ENCODE measurements around the gene SKA1. TPM values are rescaled to one million over a fixed set of nuclear protein-coding genes. Genes with fewer than 3 reads are reported as not detected.
"Not testable (repeated sequence)": the region's sequence is repeated elsewhere in the genome, so short reads cannot be mapped to it uniquely, and the experiment has no call there.

SKA1 gene
- total RNA-seq, 2 donors from 2014 or later, result 0.52 TPM; not detected in 1

- H3K27me3 ChIP-seq, result no peaks in the 10 kb centered on the region
- TF ChIP-seq, protein P1, sequence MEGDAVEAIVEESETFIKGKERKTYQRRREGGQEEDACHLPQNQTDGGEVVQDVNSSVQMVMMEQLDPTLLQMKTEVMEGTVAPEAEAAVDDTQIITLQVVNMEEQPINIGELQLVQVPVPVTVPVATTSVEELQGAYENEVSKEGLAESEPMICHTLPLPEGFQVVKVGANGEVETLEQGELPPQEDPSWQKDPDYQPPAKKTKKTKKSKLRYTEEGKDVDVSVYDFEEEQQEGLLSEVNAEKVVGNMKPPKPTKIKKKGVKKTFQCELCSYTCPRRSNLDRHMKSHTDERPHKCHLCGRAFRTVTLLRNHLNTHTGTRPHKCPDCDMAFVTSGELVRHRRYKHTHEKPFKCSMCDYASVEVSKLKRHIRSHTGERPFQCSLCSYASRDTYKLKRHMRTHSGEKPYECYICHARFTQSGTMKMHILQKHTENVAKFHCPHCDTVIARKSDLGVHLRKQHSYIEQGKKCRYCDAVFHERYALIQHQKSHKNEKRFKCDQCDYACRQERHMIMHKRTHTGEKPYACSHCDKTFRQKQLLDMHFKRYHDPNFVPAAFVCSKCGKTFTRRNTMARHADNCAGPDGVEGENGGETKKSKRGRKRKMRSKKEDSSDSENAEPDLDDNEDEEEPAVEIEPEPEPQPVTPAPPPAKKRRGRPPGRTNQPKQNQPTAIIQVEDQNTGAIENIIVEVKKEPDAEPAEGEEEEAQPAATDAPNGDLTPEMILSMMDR (IDR thresholded peaks at IDR 0.05), result no peak
- TF ChIP-seq POLR2A (IDR thresholded peaks at IDR 0.05), result no peak
- intact Hi-C loops (cut with DNase I), result loop anchor here (10.0 kb wide), 1 partner anchor 208 kb away; no protein-coding TSS in a partner anchor
Observed at GRCh38 chr18:50432915-50433314, 58.1 kb downstream of the SKA1 start.

DNA sequence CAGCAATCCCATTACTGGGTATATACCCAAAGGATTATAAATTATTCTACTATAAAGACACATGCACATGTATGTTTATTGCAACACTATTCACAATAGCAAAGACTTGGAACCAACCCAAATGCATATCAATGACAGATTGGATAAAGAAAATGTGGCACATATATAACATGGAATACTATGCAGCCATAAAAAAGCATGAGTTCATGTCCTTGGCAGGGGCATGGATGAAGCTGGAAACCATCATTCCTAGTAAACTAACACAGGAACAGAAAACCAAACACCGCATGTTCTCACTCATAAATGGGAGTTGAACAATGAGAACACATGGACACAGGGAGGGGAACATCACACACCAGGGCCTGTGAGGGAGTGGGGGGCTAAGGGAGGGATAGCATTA is 61.9 kb downstream of the SKA1 start:
- DNase-seq; ATAC-seq; H3K4me1 ChIP-seq; H3K9me3 ChIP-seq; H3K27me3 ChIP-seq; H3K36me3 ChIP-seq (replicated peaks in 1 of 2; ENCODE audit: insufficient read depth in 1 of 2, low read depth in 2 of 2); H3K27ac ChIP-seq; H3K4me3 ChIP-seq: not testable (repeated sequence)
- intact Hi-C loops (cut with DNase I), result loop anchor here (10.0 kb wide), 1 partner anchor 212 kb away; no protein-coding TSS in a partner anchor
- WGBS, 2 donors, result 88 to 93% methylated on average over 1 of the region's 1 CpG

More at GRCh38 chr18:50432915-50433314, 58.1 kb downstream of the SKA1 start:
- no peaks in the 10 kb centered on the region for H3K4me1 ChIP-seq
- H3K36me3 ChIP-seq (replicated peaks in 1 of 2; ENCODE audit: insufficient read depth in 1 of 2, low read depth in 2 of 2), result no peaks in the 10 kb centered on the region
- ATAC-seq (no peak), DNase-seq (no peak)
- WGBS, 2 donors, result 87 to 94% methylated on average over 3 of the region's 3 CpGs
- H3K4me3 ChIP-seq, result no peak overlapping the region
- H3K9me3 ChIP-seq, result no peaks in the 10 kb centered on the region
- no peak overlapping the region for H3K27ac ChIP-seq

DNA sequence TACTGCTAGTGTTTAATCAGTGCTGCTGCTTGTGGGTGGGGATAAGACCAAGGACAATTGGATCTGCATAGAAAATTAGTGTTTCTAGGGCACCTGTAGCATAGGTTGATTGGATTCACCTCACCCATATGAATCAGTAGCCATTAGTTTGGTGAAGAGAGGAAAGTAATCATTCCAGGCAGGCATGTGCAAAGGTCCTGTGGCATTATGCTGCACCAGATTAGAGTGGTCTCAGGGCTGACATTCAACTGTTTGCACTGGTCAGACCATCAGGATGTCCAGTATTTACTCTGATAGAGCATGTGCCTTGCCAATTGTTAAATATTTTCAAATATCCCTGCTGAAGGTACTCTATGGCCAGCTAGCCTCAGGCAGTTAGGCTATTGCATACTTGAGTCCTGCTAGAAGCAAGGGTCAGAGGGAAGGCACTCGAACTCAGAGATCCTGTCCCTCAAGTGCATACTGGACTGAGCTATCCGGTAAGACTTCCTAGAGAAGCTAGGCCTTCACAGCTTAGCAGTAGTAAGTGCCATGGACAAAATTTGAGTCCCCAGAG is 64.7 kb downstream of the SKA1 start:
- 80 to 100% methylated on average over 2 of the region's 2 CpGs for WGBS, 2 donors
- no peak for TF ChIP-seq POLR2A (IDR thresholded peaks at IDR 0.05)
- TF ChIP-seq, protein P1 (IDR thresholded peaks at IDR 0.05), result no peak
- intact Hi-C loops (cut with DNase I), result loop anchor here (10.0 kb wide), 1 partner anchor 215 kb away; no protein-coding TSS in a partner anchor

GRCh38 chr18:50441016-50441415 is 66.2 kb downstream of the SKA1 start:
- 58 to 61% methylated on average over 4 of the region's 4 CpGs for WGBS, 2 donors
- no peak overlapping the region for H3K27ac ChIP-seq
- no peak overlapping the region for H3K4me3 ChIP-seq
- DNase-seq (no peak), ATAC-seq (no peak)
- intact Hi-C loops (cut with DNase I), result no loop called here
- no peaks in the 10 kb centered on the region for H3K4me1 ChIP-seq
- no peaks in the 10 kb centered on the region for H3K36me3 ChIP-seq (replicated peaks in 1 of 2; ENCODE audit: insufficient read depth in 1 of 2, low read depth in 2 of 2)
- TF ChIP-seq, protein P1 (IDR thresholded peaks at IDR 0.05), result no peak
- TF ChIP-seq POLR2A (IDR thresholded peaks at IDR 0.05), result no peak
- no peaks in the 10 kb centered on the region for H3K27me3 ChIP-seq
- H3K9me3 ChIP-seq, result no peaks in the 10 kb centered on the region

More for the DNA sequence above, 64.7 kb downstream of the SKA1 start:
- H3K4me1 ChIP-seq, result no peaks in the 10 kb centered on the region
- H3K27ac ChIP-seq, result no peak overlapping the region
- no peak overlapping the region for H3K4me3 ChIP-seq
- no peak for ATAC-seq
- no peaks in the 10 kb centered on the region for H3K27me3 ChIP-seq
- no peak for DNase-seq
- H3K9me3 ChIP-seq, result no peaks in the 10 kb centered on the region
- no peaks in the 10 kb centered on the region for H3K36me3 ChIP-seq (replicated peaks in 1 of 2; ENCODE audit: insufficient read depth in 1 of 2, low read depth in 2 of 2)

DNA sequence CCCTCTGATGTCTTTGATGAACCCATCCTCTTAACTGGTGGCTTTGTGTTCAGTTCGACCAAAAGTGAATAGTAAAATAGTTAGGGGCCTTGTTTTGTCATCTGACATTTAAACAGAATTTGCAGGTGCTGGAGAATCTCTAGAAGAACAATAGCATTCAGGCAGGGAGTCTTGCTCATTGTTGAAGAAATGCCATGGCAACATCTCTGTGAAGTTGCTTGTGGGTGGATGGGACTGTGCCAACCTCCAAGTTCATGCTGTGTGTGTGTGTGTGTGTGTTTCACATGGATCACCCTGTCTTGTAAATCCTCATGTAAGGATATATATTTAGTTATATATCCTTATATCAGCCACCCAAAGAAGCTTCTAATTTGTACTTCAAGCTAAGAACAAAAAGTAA is 66.7 kb downstream of the SKA1 start:
- no peaks in the 10 kb centered on the region for H3K9me3 ChIP-seq
- no peak for TF ChIP-seq POLR2A (IDR thresholded peaks at IDR 0.05)
- TF ChIP-seq, protein P1 (IDR thresholded peaks at IDR 0.05), result no peak
- H3K4me3 ChIP-seq, result no peak overlapping the region
- H3K27me3 ChIP-seq, result no peaks in the 10 kb centered on the region
- ATAC-seq, result no peak
- no peaks in the 10 kb centered on the region for H3K4me1 ChIP-seq
- no peak for DNase-seq
- H3K36me3 ChIP-seq (replicated peaks in 1 of 2; ENCODE audit: insufficient read depth in 1 of 2, low read depth in 2 of 2), result no peaks in the 10 kb centered on the region
- intact Hi-C loops (cut with DNase I), result no loop called here
- 42 to 60% methylated on average over 1 of the region's 1 CpG for WGBS, 2 donors
- H3K27ac ChIP-seq, result no peak overlapping the region

Other genes starting within 250 kb of the SKA1 start
- 10 to 100 TPM; 17.1 to 18.2 TPM for gene MYO5B, start 179.9 kb upstream of the SKA1 start, total RNA-seq
- 1 to 10 TPM in 1 of 2 donors, under 1 TPM in 1; 0.78 to 1.3 TPM for gene CFAP53, start 108.6 kb upstream of the SKA1 start, total RNA-seq
- gene MBD1, start 93.5 kb upstream of the SKA1 start, total RNA-seq, result 10 to 100 TPM; 44.6 to 63.3 TPM
- gene CXXC1, start 87.4 kb upstream of the SKA1 start, total RNA-seq, result 100 to 1,000 TPM in 1 of 2 donors, 10 to 100 TPM in 1; 80.7 to 109 TPM
- 1 to 10 TPM; 1.0 to 1.6 TPM for gene MAPK4, start 185.0 kb downstream of the SKA1 start, total RNA-seq

All from body of pancreas (tissue), 4 donors.